K562 (cell line): ENCODE measurements around the gene TTBK1. TPM values are rescaled to one million over a fixed set of nuclear protein-coding genes. Genes with fewer than 3 reads are reported as not detected.

ENCODE experiments used
- BCLAF1 ChIP-seq, 2 experiments: fragments of 450-650 bp in 1 of 2; IDR thresholded peaks; 2 replicates each; pipeline ENCODE4 v1.6.1; 2011 to 2017; ENCODE audit warnings: low read depth in 2 of 2, antibody characterized with exemption in 1 of 2, borderline replicate concordance in 1 of 2, low read length in 1 of 2, mild to moderate bottlenecking in 1 of 2, mixed read lengths in 1 of 2; ENCODE audit not compliant: control insufficient read depth in 1 of 2
- BHLHE40 ChIP-seq: IDR thresholded peaks from 2 replicates; pipeline ENCODE4 v1.6.1; 2011; ENCODE audit warnings: low read length, improper control_type of control experiment
- CHAMP1 ChIP-seq: fragments of 450-650 bp; IDR thresholded peaks from 2 replicates; pipeline ENCODE4 v1.6.1; 2016; ENCODE audit warnings: mild to moderate bottlenecking
- ETS2 ChIP-seq: IDR thresholded peaks from 2 replicates; pipeline ENCODE4 v1.6.1; 2016; ENCODE audit warnings: borderline replicate concordance, missing genetic modification characterization, mild to moderate bottlenecking, moderate library complexity, missing compliant biosample characterization; ENCODE audit not compliant: poor library complexity, severe bottlenecking
- ETV5 ChIP-seq: sonication (generic); formaldehyde crosslinking; IDR thresholded peaks from 2 replicates; pipeline ENCODE4 v1.4.0; 2020; ENCODE audit warnings: low read depth, mild to moderate bottlenecking, missing genetic modification reagents
- HDAC1 ChIP-seq, 2 experiments: fragments of 450-650 bp; IDR thresholded peaks; 2 replicates each; pipeline ENCODE4 v1.6.1; 2016 to 2017; ENCODE audit warnings: inconsistent platforms in 1 of 2, mild to moderate bottlenecking in 1 of 2, moderate library complexity in 1 of 2
- NFRKB ChIP-seq: fragments of 450-650 bp; IDR thresholded peaks from 2 replicates; pipeline ENCODE4 v1.6.1; 2016; ENCODE audit warnings: low read depth
- NKRF ChIP-seq: fragments of 450-650 bp; IDR thresholded peaks from 2 replicates; pipeline ENCODE4 v1.6.1; 2016; ENCODE audit warnings: borderline replicate concordance
- ZFX ChIP-seq: sonication (generic); formaldehyde crosslinking; IDR thresholded peaks from 2 replicates; pipeline ENCODE4 v1.8.0; 2022; ENCODE audit warnings: mild to moderate bottlenecking, missing genetic modification reagents, moderate library complexity
- ZNF407 ChIP-seq: fragments of 450-650 bp; IDR thresholded peaks from 2 replicates; pipeline ENCODE4 v1.6.1; 2016; ENCODE audit warnings: low read depth
- polyA plus RNA-seq, 8 experiments: library from polyadenylated mRNA; depleted of rRNA in 4 of 8; stranded (reverse) in 5 of 8; unstranded in 3 of 8; fragments of >200 nt; fragmentation: Nextera tagmentation in 2 of 8; fragmentation: Illumina TruSeq in 1 of 8; extraction: Ambion mirVana in 2 of 8; extraction: Trizol in 1 of 8; gene quantifications; 2 replicates each; pipeline versions ENCODE4 v1.2.1 to v1.2.3, GENCODE V29; 2011 to 2014; ENCODE audit warnings: inconsistent platforms in 1 of 8, missing spikeins in 1 of 8
- total RNA-seq, 7 experiments: library from RNA; depleted of rRNA in 6 of 7; stranded (reverse); fragments of >200 nt in 6 of 7; fragmentation: Illumina TruSeq in 2 of 7; extraction: Trizol in 2 of 7; gene quantifications; 2 replicates each; pipeline versions ENCODE4 v1.2.1 to v1.2.3, GENCODE V29; 2011 to 2021; ENCODE audit warnings: low replicate concordance in 1 of 7

TTBK1 gene
- total and polyA plus RNA-seq, 9 of the 15 experiments (the other 6 are each of a cell fraction or from before 2014, with no cell fraction given): not detected

GRCh38 chr6:43267619-43268354, 24.5 kb downstream of the TTBK1 start (continued):
- no peak for TF ChIP-seq ZNF407
- 0 out of 2 replicates have a peak, but pooled peaks have one; percentile 59 for TF ChIP-seq ETV5 (CRISPR knock-in tag)
- peak; percentile 57; the same call in 1 of the 2 replicates for TF ChIP-seq NKRF
- no peak for TF ChIP-seq ZFX (CRISPR knock-in tag)
- peak in 1 of 2 experiments; percentile 88; a peak in 2 of 4 replicates for TF ChIP-seq HDAC1 (IDR thresholded peaks at IDR 0.05)
- TF ChIP-seq ETS2 (tag): no peak
- TF ChIP-seq BCLAF1 (IDR thresholded peaks at IDR 0.05; ENCODE audit: borderline replicate concordance in 1 of 2, control insufficient read depth in 1 of 2, low read depth in 2 of 2, low read length in 1 of 2): no peak
- TF ChIP-seq CHAMP1: no peak
- TF ChIP-seq NFRKB: no peak
- TF ChIP-seq BHLHE40: peak; percentile 92
